Measurements from ENCODE around the gene ZDHHC18.
"Not testable (repeated sequence)": the region's sequence is repeated elsewhere in the genome, so short reads cannot be mapped to it uniquely, and the experiment has no call there.

Gene ZDHHC18

DNA sequence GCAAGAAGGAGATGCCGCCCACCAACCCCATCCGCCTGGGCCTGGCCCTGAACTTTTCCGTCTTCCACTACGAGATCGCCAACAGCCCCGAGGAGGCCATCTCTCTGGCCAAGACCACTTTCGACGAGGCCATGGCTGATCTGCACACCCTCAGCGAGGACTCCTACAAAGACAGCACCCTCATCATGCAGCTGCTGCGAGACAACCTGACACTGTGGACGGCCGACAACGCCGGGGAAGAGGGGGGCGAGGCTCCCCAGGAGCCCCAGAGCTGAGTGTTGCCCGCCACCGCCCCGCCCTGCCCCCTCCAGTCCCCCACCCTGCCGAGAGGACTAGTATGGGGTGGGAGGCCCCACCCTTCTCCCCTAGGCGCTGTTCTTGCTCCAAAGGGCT, 37.2 kb downstream of the ZDHHC18 start:
- no peak for DNase-seq
- Histone ChIP-seq H3K27me3 (replicated peaks; ENCODE audit: insufficient read depth, low read length) (no peaks in the 10 kb centered on the region), H3K4me1 (ENCODE audit: low read length) (peaks cover 19% of the 10 kb centered on the region), H3K9ac (ENCODE audit: low read length) (peak overlapping the region; percentile 88; the same call in 1 of the 2 replicates), H2AFZ (ENCODE audit: low read length) (peak overlapping the region; percentile 69; the same call in 1 of the 2 replicates), H3F3A (ENCODE audit: insufficient read depth, low read length) (peaks cover 36% of the 10 kb centered on the region), H4K20me1 (ENCODE audit: insufficient read depth, low read length) (no peaks in the 10 kb centered on the region), H3K4me2 (ENCODE audit: low read depth, low read length) (peak overlapping the region; percentile 96), H3K79me2 (ENCODE audit: low read length) (no peaks in the 10 kb centered on the region), H3K9me3 (replicated peaks; ENCODE audit: insufficient read depth, low read length) (no peaks in the 10 kb centered on the region), H3K9me2 (replicated peaks; ENCODE audit: insufficient read depth, low read length) (no peaks in the 10 kb centered on the region), H3K27ac (ENCODE audit: low read length) (peak overlapping the region; percentile 96; the same call in 1 of the 2 replicates), H3K36me3 (replicated peaks; ENCODE audit: insufficient read depth, low read length) (no peaks in the 10 kb centered on the region), H3K4me3 (ENCODE audit: low read length) (peak overlapping the region; percentile 88)
- no peak for TF ChIP-seq EZH2 (optimal IDR thresholded peaks at IDR 0.05; ENCODE audit: low read depth, low read length)
- no peak for TF ChIP-seq EZH2phosphoT487 (IDR thresholded peaks at IDR 0.05; ENCODE audit: low read length)
- TF ChIP-seq, protein P1, sequence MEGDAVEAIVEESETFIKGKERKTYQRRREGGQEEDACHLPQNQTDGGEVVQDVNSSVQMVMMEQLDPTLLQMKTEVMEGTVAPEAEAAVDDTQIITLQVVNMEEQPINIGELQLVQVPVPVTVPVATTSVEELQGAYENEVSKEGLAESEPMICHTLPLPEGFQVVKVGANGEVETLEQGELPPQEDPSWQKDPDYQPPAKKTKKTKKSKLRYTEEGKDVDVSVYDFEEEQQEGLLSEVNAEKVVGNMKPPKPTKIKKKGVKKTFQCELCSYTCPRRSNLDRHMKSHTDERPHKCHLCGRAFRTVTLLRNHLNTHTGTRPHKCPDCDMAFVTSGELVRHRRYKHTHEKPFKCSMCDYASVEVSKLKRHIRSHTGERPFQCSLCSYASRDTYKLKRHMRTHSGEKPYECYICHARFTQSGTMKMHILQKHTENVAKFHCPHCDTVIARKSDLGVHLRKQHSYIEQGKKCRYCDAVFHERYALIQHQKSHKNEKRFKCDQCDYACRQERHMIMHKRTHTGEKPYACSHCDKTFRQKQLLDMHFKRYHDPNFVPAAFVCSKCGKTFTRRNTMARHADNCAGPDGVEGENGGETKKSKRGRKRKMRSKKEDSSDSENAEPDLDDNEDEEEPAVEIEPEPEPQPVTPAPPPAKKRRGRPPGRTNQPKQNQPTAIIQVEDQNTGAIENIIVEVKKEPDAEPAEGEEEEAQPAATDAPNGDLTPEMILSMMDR (IDR thresholded peaks at IDR 0.05; ENCODE audit: low read length) = no peak

DNA sequence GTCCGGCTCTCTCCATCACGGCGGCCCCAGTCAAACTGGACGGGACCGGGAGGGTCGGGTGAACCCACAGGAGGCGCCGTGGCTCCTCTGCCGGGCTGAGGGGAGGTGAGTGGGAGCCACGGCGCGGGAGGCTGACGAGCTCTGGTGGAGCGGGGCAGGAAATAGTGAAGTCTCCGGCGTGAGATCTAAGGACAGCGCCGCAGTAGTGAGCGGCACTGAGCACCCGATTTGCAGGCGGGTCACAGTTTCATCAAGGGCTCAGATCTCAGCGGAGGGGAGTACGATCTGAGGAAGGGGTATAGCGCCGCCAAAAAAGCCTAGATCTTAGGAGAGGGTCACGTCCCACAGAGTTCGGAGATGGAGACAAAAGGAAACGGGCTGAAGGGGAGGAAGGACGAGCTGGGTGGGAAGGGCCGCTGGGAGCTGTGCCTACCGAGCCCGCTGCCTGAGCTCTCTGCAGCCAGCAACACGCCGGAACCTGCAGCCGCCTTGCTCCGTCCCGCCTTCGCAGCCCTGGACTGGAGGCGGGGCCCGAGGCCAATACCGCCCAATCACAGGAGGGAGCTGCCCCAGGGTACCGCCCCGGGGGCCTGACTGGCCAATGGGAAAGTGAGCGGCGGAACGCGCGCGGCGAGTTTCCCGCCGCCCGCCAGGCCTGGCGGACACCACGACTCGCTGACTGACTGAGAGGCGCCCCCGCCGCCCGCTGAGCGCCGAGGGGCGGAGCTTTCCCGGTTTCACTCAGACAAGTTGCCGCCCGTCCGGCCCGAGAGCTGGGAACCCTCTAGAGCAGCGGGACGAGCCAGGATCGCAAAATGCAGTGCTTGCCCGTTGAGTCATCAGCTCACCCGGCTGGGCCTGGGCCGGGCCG, 38.4 kb downstream of the ZDHHC18 start:
- TF ChIP-seq EZH2phosphoT487 (IDR thresholded peaks at IDR 0.05; ENCODE audit: low read length) = no peak
- TF ChIP-seq, protein P1 (IDR thresholded peaks at IDR 0.05; ENCODE audit: low read length) = peak; percentile 7; the same call in 1 of the 2 replicates
- no peak for TF ChIP-seq EZH2 (optimal IDR thresholded peaks at IDR 0.05; ENCODE audit: low read depth, low read length)

DNA sequence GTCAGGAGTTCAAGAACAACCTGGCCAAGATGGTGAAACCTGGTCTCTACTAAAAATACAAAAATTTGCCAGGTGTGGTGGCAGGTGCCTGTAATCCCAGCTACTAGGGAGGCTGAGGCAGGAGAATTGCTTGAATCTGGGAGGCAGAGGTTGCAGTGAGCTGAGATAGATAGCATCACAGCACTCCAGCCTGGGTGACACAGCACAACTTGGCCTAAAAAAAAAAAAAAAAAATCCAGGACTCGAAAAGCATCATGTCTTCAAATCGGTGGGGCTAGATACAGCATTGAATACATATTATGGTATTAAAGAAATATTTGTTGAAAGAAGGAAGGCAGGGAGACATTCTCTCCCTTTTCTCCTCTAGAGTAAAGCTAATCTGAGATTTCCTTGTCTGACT, 46.6 kb downstream of the ZDHHC18 start:
- not testable (repeated sequence) for H3K4me3 ChIP-seq (ENCODE audit: low read length); H4K20me1 ChIP-seq (ENCODE audit: insufficient read depth, low read length); H3K9me3 ChIP-seq (replicated peaks; ENCODE audit: insufficient read depth, low read length); H3F3A ChIP-seq (ENCODE audit: insufficient read depth, low read length); H3K4me1 ChIP-seq (ENCODE audit: low read length); H3K27ac ChIP-seq (ENCODE audit: low read length); H3K9ac ChIP-seq (ENCODE audit: low read length); H3K36me3 ChIP-seq (replicated peaks; ENCODE audit: insufficient read depth, low read length); H3K9me2 ChIP-seq (replicated peaks; ENCODE audit: insufficient read depth, low read length); H3K27me3 ChIP-seq (replicated peaks; ENCODE audit: insufficient read depth, low read length); DNase-seq; H3K79me2 ChIP-seq (ENCODE audit: low read length); H3K4me2 ChIP-seq (ENCODE audit: low read depth, low read length); H2AFZ ChIP-seq (ENCODE audit: low read length)

More for the DNA sequence above, 38.4 kb downstream of the ZDHHC18 start:
- no peaks in the 10 kb centered on the region for H3K9me2 ChIP-seq (replicated peaks; ENCODE audit: insufficient read depth, low read length)
- H3K36me3 ChIP-seq (replicated peaks; ENCODE audit: insufficient read depth, low read length) = no peaks in the 10 kb centered on the region
- no peaks in the 10 kb centered on the region for H3K79me2 ChIP-seq (ENCODE audit: low read length)
- H4K20me1 ChIP-seq (ENCODE audit: insufficient read depth, low read length) = no peaks in the 10 kb centered on the region
- H2AFZ ChIP-seq (ENCODE audit: low read length) = peak overlapping the region; percentile 69
- peak overlapping the region; percentile 96 for H3K27ac ChIP-seq (ENCODE audit: low read length)
- H3F3A ChIP-seq (ENCODE audit: insufficient read depth, low read length) = peaks cover 35% of the 10 kb centered on the region
- peak overlapping the region; percentile 95 for H3K9ac ChIP-seq (ENCODE audit: low read length)
- no peaks in the 10 kb centered on the region for H3K9me3 ChIP-seq (replicated peaks; ENCODE audit: insufficient read depth, low read length)
- H3K4me3 ChIP-seq (ENCODE audit: low read length) = peak overlapping the region; percentile 88
- H3K27me3 ChIP-seq (replicated peaks; ENCODE audit: insufficient read depth, low read length) = no peaks in the 10 kb centered on the region
- H3K4me2 ChIP-seq (ENCODE audit: low read depth, low read length) = peak overlapping the region; percentile 96
- peak; percentile 97 for DNase-seq
- H3K4me1 ChIP-seq (ENCODE audit: low read length) = peaks cover 19% of the 10 kb centered on the region

DNA sequence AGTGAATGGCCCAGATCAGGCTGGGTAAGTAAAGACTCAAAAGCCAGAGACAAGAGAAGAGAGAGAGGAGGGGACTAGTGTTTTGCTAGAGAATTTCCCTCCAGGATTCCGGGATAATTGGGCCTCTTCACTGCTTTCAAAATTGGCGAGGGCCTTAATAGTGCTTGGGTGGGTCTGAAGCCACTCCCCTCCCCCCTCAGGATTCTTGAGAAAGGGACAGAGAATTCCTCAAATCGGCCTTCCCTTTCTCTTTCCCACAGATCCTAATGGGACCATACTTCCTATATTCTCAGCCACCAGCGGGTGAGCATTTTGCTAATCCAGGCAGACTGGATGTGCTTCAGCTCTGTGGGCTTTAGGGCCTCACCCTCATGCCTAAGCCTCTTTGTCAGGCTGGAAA, 48.4 kb downstream of the ZDHHC18 start:
- Histone ChIP-seq H3K9ac (ENCODE audit: low read length) (no peak overlapping the region), H3K9me3 (replicated peaks; ENCODE audit: insufficient read depth, low read length) (no peaks in the 10 kb centered on the region), H3K36me3 (replicated peaks; ENCODE audit: insufficient read depth, low read length) (no peaks in the 10 kb centered on the region), H3K79me2 (ENCODE audit: low read length) (no peaks in the 10 kb centered on the region), H2AFZ (ENCODE audit: low read length) (no peak overlapping the region), H3K9me2 (replicated peaks; ENCODE audit: insufficient read depth, low read length) (no peaks in the 10 kb centered on the region), H3F3A (ENCODE audit: insufficient read depth, low read length) (peaks cover 4% of the 10 kb centered on the region), H3K27ac (ENCODE audit: low read length) (no peak overlapping the region), H3K4me2 (ENCODE audit: low read depth, low read length) (no peak overlapping the region), H3K4me3 (ENCODE audit: low read length) (no peak overlapping the region), H3K4me1 (ENCODE audit: low read length) (no peaks in the 10 kb centered on the region), H3K27me3 (replicated peaks; ENCODE audit: insufficient read depth, low read length) (no peaks in the 10 kb centered on the region), H4K20me1 (ENCODE audit: insufficient read depth, low read length) (no peaks in the 10 kb centered on the region)
- TF ChIP-seq, protein P1 (IDR thresholded peaks at IDR 0.05; ENCODE audit: low read length) = no peak
- TF ChIP-seq EZH2phosphoT487 (IDR thresholded peaks at IDR 0.05; ENCODE audit: low read length) (no peak), EZH2 (optimal IDR thresholded peaks at IDR 0.05; ENCODE audit: low read depth, low read length) (no peak)
- no peak for DNase-seq
